Sigmoid colon (tissue), 7 donors: ENCODE measurements around the gene WDFY4. TPM values are rescaled to one million over a fixed set of nuclear protein-coding genes. Genes with fewer than 3 reads are reported as not detected.

ENCODE experiments used
- DNase-seq: peaks from one replicate; pipeline ENCODE4 v3.0.0-alpha.2; 2019
- H3K27ac ChIP-seq, 4 donors: fragments of 200-600 bp; sonication (generic); one replicate each; pipeline ENCODE4 v1.5.1; 2016 to 2019; ENCODE audit warnings: mild to moderate bottlenecking in 1 of 4
- H3K27me3 ChIP-seq, 3 donors: fragments of 200-600 bp; sonication (generic); one replicate each; pipeline ENCODE4 v1.5.1; 2019; ENCODE audit warnings: mild to moderate bottlenecking in 1 of 3
- H3K36me3 ChIP-seq, 4 donors: fragments of 200-600 bp; sonication (generic); one replicate each; pipeline ENCODE4 v1.5.1; 2016 to 2019
- H3K4me1 ChIP-seq, 4 donors: fragments of 200-600 bp; sonication (generic); one replicate each; pipeline ENCODE4 v1.5.1; 2017 to 2019
- H3K4me3 ChIP-seq, 4 donors: fragments of 200-600 bp; sonication (generic); one replicate each; pipeline ENCODE4 v1.5.1; 2017 to 2019; ENCODE audit warnings: mild to moderate bottlenecking in 2 of 4, moderate library complexity in 1 of 4
- H3K9me3 ChIP-seq, 4 donors: fragments of 200-600 bp in 3 of 4; sonication (generic) in 3 of 4; one replicate each; pipeline versions ENCODE4 v1.5.1 to v1.6.1; 2013 to 2019
- CTCF ChIP-seq, 4 experiments: fragments of 450-650 bp in 3 of 4; fragments of 200-600 bp in 1 of 4; IDR thresholded peaks; one replicate each; pipeline ENCODE4 v1.5.1; 2016 to 2019; ENCODE audit warnings: antibody characterized with exemption in 4 of 4, mild to moderate bottlenecking in 3 of 4, moderate library complexity in 2 of 4
- EP300 ChIP-seq, 4 donors: sonication (generic); formaldehyde crosslinking; IDR thresholded peaks; one replicate each; pipeline ENCODE4 v1.6.1; 2017; ENCODE audit warnings: antibody characterized with exemption in 4 of 4
- POLR2A ChIP-seq, 2 donors: fragments of 450-650 bp; IDR thresholded peaks; one replicate each; pipeline ENCODE4 v1.6.1; 2016; ENCODE audit warnings: antibody characterized with exemption in 2 of 2, mild to moderate bottlenecking in 2 of 2, moderate library complexity in 2 of 2
- POLR2AphosphoS5 ChIP-seq, 4 donors: sonication (generic); formaldehyde crosslinking; IDR thresholded peaks; one replicate each; pipeline ENCODE4 v1.6.1; 2017; ENCODE audit warnings: antibody characterized with exemption in 4 of 4
- WGBS, 2 donors: extraction: QIAGEN DNeasy Blood & Tissue Kit; methylation state at CpG; one replicate each; pipeline ENCODE4 v1.1.7; 2013; 5-methylcytosine and 5-hydroxymethylcytosine counted together
- intact Hi-C: fragments of 100-400 bp; cut with DNase I; formaldehyde crosslinking; loops from one replicate; pipeline ENCODE4 v1.15.1; 2023
- polyA plus RNA-seq, 3 donors: library from polyadenylated mRNA; stranded (reverse); fragments of 200-250 nt; gene quantifications; one replicate each; pipeline ENCODE4 v1.2.3, GENCODE V29; 2013
- total RNA-seq, 4 donors: library from RNA; depleted of rRNA; stranded (reverse); fragments of >200 nt; gene quantifications; one replicate each; pipeline ENCODE4 v1.1.0, GENCODE V29; 2016
- donor health status: healthy with polysubstance abuse.
- donor health status: Bipolar disorder and iron deficiency.
- donor health status: healthy.

Gene WDFY4
- total and polyA plus RNA-seq, 7 donors: 0.60 to 18.6 (median 2.5) TPM

GRCh38 chr10:48785796-48786195, 101.1 kb downstream of the WDFY4 start:
- no peak for DNase-seq
- Histone ChIP-seq H3K4me3 (no peak overlapping the region), H3K27ac (no peak overlapping the region), H3K36me3 (no peaks in the 10 kb centered on the region), H3K27me3 (no peaks in the 10 kb centered on the region), H3K9me3 (no peaks in the 10 kb centered on the region), H3K4me1 (no peaks in the 10 kb centered on the region)
- intact Hi-C loops: no loop called here
- TF ChIP-seq CTCF (IDR thresholded peaks at IDR 0.05) (no peak), POLR2AphosphoS5 (IDR thresholded peaks at IDR 0.05) (no peak), POLR2A (IDR thresholded peaks at IDR 0.05) (no peak), EP300 (IDR thresholded peaks at IDR 0.05) (no peak)
- 61 to 82% methylated on average over 2 of the region's 2 CpGs for WGBS, 2 donors

GRCh38 chr10:48786606-48787282, 102.1 kb downstream of the WDFY4 start:
- Histone ChIP-seq H3K9me3 (no peaks in the 10 kb centered on the region), H3K27me3 (no peaks in the 10 kb centered on the region), H3K27ac (no peak overlapping the region), H3K36me3 (no peaks in the 10 kb centered on the region), H3K4me3 (no peak overlapping the region), H3K4me1 (peaks cover 0 to 5% (median 2%) of the 10 kb centered on the region in 4 donors)
- WGBS, 2 donors: 84 to 87% methylated on average over 4 of the region's 4 CpGs
- intact Hi-C loops: no loop called here
- DNase-seq: no peak
- TF ChIP-seq CTCF (IDR thresholded peaks at IDR 0.05) (no peak), POLR2AphosphoS5 (IDR thresholded peaks at IDR 0.05) (no peak), POLR2A (IDR thresholded peaks at IDR 0.05) (no peak), EP300 (IDR thresholded peaks at IDR 0.05) (no peak)

DNA sequence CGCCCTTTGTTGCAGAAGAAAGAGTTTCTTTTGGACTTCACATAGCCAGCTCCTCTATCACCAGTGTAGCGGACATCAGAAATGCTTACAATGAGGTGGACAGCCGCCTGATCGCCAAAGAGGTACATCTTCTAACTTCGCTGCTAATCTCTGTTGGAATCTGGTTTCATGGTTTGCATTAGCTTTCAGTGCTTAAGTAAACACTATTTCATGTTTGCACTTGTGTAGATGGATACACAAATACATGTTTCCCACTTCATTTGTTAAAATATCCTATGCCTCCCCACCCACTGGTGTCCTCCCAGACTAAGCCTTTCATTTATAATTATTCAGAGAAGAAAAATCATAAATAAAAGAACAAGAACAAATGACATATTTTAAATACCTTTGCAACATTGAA, 103.9 kb downstream of the WDFY4 start:
- 47 to 81% methylated on average over 5 of the region's 5 CpGs for WGBS, 2 donors
- H3K4me1 ChIP-seq: peaks cover 0 to 14% (median 11%) of the 10 kb centered on the region in 4 donors
- no peak for TF ChIP-seq POLR2A (IDR thresholded peaks at IDR 0.05)
- TF ChIP-seq CTCF (IDR thresholded peaks at IDR 0.05): no peak
- TF ChIP-seq EP300 (IDR thresholded peaks at IDR 0.05): no peak
- TF ChIP-seq POLR2AphosphoS5 (IDR thresholded peaks at IDR 0.05): no peak
- DNase-seq: no peak
- H3K27me3 ChIP-seq: no peaks in the 10 kb centered on the region
- H3K4me3 ChIP-seq: no peak overlapping the region
- no peaks in the 10 kb centered on the region for H3K9me3 ChIP-seq
- H3K27ac ChIP-seq: no peak overlapping the region
- intact Hi-C loops: no loop called here
- no peaks in the 10 kb centered on the region for H3K36me3 ChIP-seq

GRCh38 chr10:48789486-48790456, 105.1 kb downstream of the WDFY4 start:
- no peak for TF ChIP-seq POLR2A (IDR thresholded peaks at IDR 0.05)
- TF ChIP-seq EP300 (IDR thresholded peaks at IDR 0.05): no peak
- no peak for TF ChIP-seq CTCF (IDR thresholded peaks at IDR 0.05)
- no peak for TF ChIP-seq POLR2AphosphoS5 (IDR thresholded peaks at IDR 0.05)
- Histone ChIP-seq H3K36me3 (no peaks in the 10 kb centered on the region), H3K4me1 (peaks cover 0 to 17% (median 11%) of the 10 kb centered on the region in 4 donors), H3K4me3 (no peak overlapping the region), H3K27ac (no peak overlapping the region), H3K27me3 (no peaks in the 10 kb centered on the region), H3K9me3 (no peaks in the 10 kb centered on the region)
- DNase-seq: no peak
- intact Hi-C loops: no loop called here
- whole genome bisulfite sequencing, 2 donors: 77 to 90% methylated on average over 10 of the region's 10 CpGs
